HepG2 (cell line): Measurements from ENCODE around the gene CHKA. TPM values are rescaled to one million over a fixed set of nuclear protein-coding genes. Genes with fewer than 3 reads are reported as not detected.
A peak's percentile ranks its signal among the peaks of the same experiment; 100 is the strongest.

Source experiments
- AHDC1 ChIP-seq: sonication (generic); formaldehyde crosslinking; IDR thresholded peaks from 2 replicates; pipeline ENCODE4 v1.5.1; 2020; ENCODE audit warnings: mild to moderate bottlenecking, missing genetic modification reagents, borderline replicate concordance
- BRF2 ChIP-seq: sonication (generic); formaldehyde crosslinking; IDR thresholded peaks from 2 replicates; pipeline ENCODE4 v1.8.1; 2022; ENCODE audit warnings: mild to moderate bottlenecking, missing genetic modification reagents
- DMAP1 ChIP-seq: IDR thresholded peaks from 2 replicates; pipeline ENCODE4 v1.6.1; 2016
- FOSL1 ChIP-seq: sonication (generic); formaldehyde crosslinking; IDR thresholded peaks from 2 replicates; pipeline ENCODE4 v1.9.0; 2021; ENCODE audit warnings: missing genetic modification reagents, borderline replicate concordance
- GATAD2A ChIP-seq: IDR thresholded peaks from 2 replicates; pipeline ENCODE4 v1.6.1; 2016
- MYPOP ChIP-seq: sonication (generic); formaldehyde crosslinking; IDR thresholded peaks from 2 replicates; pipeline ENCODE4 v1.8.1; 2023; ENCODE audit warnings: mild to moderate bottlenecking, moderate library complexity, missing genetic modification reagents
- NR2F1 ChIP-seq, 2 experiments: fragments of 450-650 bp in 1 of 2; formaldehyde crosslinking in 1 of 2; IDR thresholded peaks; 2 replicates each; pipeline versions ENCODE4 v1.5.0 to v1.6.1; 2016 to 2020; ENCODE audit warnings: mild to moderate bottlenecking in 1 of 2, missing compliant biosample characterization in 1 of 2, missing genetic modification reagents in 1 of 2, moderate library complexity in 1 of 2
- NR2F2 ChIP-seq: IDR thresholded peaks from 2 replicates; pipeline ENCODE4 v1.6.1; 2012; ENCODE audit warnings: low read depth, inconsistent platforms, borderline replicate concordance
- PRMT3 ChIP-seq: sonication (generic); formaldehyde crosslinking; IDR thresholded peaks from 2 replicates; pipeline ENCODE4 v1.8.1; 2022; ENCODE audit warnings: low read depth, mild to moderate bottlenecking, moderate library complexity, missing genetic modification reagents, borderline replicate concordance
- RFX3 ChIP-seq: IDR thresholded peaks from 2 replicates; pipeline ENCODE4 v1.6.1; 2016; ENCODE audit warnings: missing biosample characterization, missing genetic modification reagents
- SALL2 ChIP-seq: sonication (generic); formaldehyde crosslinking; IDR thresholded peaks from 2 replicates; pipeline ENCODE4 v1.8.1; 2023; ENCODE audit warnings: mild to moderate bottlenecking, missing genetic modification reagents, inconsistent platforms
- SNAI1 ChIP-seq: sonication (generic); formaldehyde crosslinking; IDR thresholded peaks from 2 replicates; pipeline ENCODE4 v1.5.0; 2020; ENCODE audit warnings: mild to moderate bottlenecking, missing genetic modification reagents, borderline replicate concordance
- TOE1 ChIP-seq: sonication (generic); formaldehyde crosslinking; IDR thresholded peaks from 2 replicates; pipeline ENCODE4 v1.4.0; 2020; ENCODE audit warnings: mild to moderate bottlenecking, missing genetic modification reagents
- YEATS4 ChIP-seq: sonication (generic); formaldehyde crosslinking; IDR thresholded peaks from 2 replicates; pipeline ENCODE4 v1.4.0; 2020; ENCODE audit warnings: missing genetic modification reagents, borderline replicate concordance
- ZMAT5 ChIP-seq: sonication (generic); formaldehyde crosslinking; IDR thresholded peaks from 2 replicates; pipeline ENCODE4 v1.5.0; 2020; ENCODE audit warnings: mild to moderate bottlenecking, low read depth, missing genetic modification reagents, borderline replicate concordance
- ZNF18 ChIP-seq: sonication (generic); formaldehyde crosslinking; IDR thresholded peaks from 2 replicates; pipeline ENCODE4 v1.8.0; 2022; ENCODE audit warnings: mild to moderate bottlenecking, missing genetic modification reagents; ENCODE audit not compliant: insufficient replicate concordance
- ZNF234 ChIP-seq: sonication (generic); formaldehyde crosslinking; conservative IDR thresholded peaks from 2 replicates; pipeline ENCODE4 v1.5.1; 2020; ENCODE audit warnings: mild to moderate bottlenecking, missing genetic modification reagents
- ZNF614 ChIP-seq: IDR thresholded peaks from 2 replicates; pipeline ENCODE4 v1.6.1; 2018; ENCODE audit warnings: missing biosample characterization, missing genetic modification reagents, inconsistent platforms, borderline replicate concordance
- ZNF7 ChIP-seq: IDR thresholded peaks from 2 replicates; pipeline ENCODE4 v1.6.1; 2016; ENCODE audit warnings: missing biosample characterization, missing genetic modification reagents
- ZSCAN21 ChIP-seq: sonication (generic); formaldehyde crosslinking; IDR thresholded peaks from 2 replicates; pipeline ENCODE4 v1.8.0; 2022; ENCODE audit warnings: mild to moderate bottlenecking, missing genetic modification reagents, moderate library complexity, borderline replicate concordance
- ZSCAN25 ChIP-seq: sonication (generic); formaldehyde crosslinking; IDR thresholded peaks from 2 replicates; pipeline ENCODE4 v1.8.0; 2022; ENCODE audit warnings: mild to moderate bottlenecking, missing genetic modification reagents
- polyA plus RNA-seq, 8 experiments: library from polyadenylated mRNA; depleted of rRNA in 3 of 8; stranded (reverse) in 7 of 8; unstranded in 1 of 8; fragments of >200 nt; fragmentation: Illumina TruSeq in 4 of 8; extraction: Trizol in 4 of 8; gene quantifications; 2 replicates each; pipeline versions ENCODE4 v1.2.1 to v1.2.3, GENCODE V29; 2011 to 2016; ENCODE audit warnings: low read depth in 4 of 8, missing spikeins in 1 of 8, mixed read lengths in 1 of 8; ENCODE audit not compliant: insufficient read depth in 1 of 8
- total RNA-seq, 5 experiments: library from RNA; depleted of rRNA; stranded (reverse); fragments of >200 nt; fragmentation: Illumina TruSeq; extraction: Trizol; gene quantifications; 2 replicates each; pipeline ENCODE4 v1.2.3, GENCODE V29; 2016; ENCODE audit warnings: low read depth in 1 of 5

The CHKA gene
- total and polyA plus RNA-seq, 2 of the 13 experiments (the other 11 are each of a cell fraction or from before 2014, with no cell fraction given): 71.6 to 92.7 TPM

GRCh38 chr11:68138237-68138636, 17.0 kb upstream of the CHKA start (continued):
- TF ChIP-seq DMAP1 (CRISPR knock-in tag): 0 out of 2 replicates have a peak, but pooled peaks have one; percentile 14
- no peak for TF ChIP-seq RFX3 (CRISPR knock-in tag)
- TF ChIP-seq FOSL1: no peak
- TF ChIP-seq ZMAT5 (CRISPR knock-in tag): no peak
- no peak for TF ChIP-seq NR2F1 (CRISPR knock-in tag; IDR thresholded peaks at IDR 0.05)
- TF ChIP-seq MYPOP (CRISPR knock-in tag): no peak
- TF ChIP-seq NR2F2: no peak
- TF ChIP-seq SALL2 (CRISPR knock-in tag): no peak
- TF ChIP-seq AHDC1: 0 out of 2 replicates have a peak, but pooled peaks have one; percentile 4
- no peak for TF ChIP-seq ZNF7 (CRISPR knock-in tag)
- no peak for TF ChIP-seq ZNF234 (CRISPR knock-in tag)
- TF ChIP-seq BRF2 (CRISPR knock-in tag): no peak
- peak; percentile 3; the same call in 1 of the 2 replicates for TF ChIP-seq GATAD2A (CRISPR knock-in tag)
- no peak for TF ChIP-seq ZNF18 (CRISPR knock-in tag)
- TF ChIP-seq YEATS4 (CRISPR knock-in tag): peak; percentile 24; the same call in 1 of the 2 replicates
- TF ChIP-seq ZNF614: no peak
- TF ChIP-seq PRMT3 (CRISPR knock-in tag): no peak
- no peak for TF ChIP-seq ZSCAN21 (CRISPR knock-in tag)
- TF ChIP-seq TOE1: no peak
- no peak for TF ChIP-seq SNAI1 (CRISPR knock-in tag)
- TF ChIP-seq ZSCAN25: 0 out of 2 replicates have a peak, but pooled peaks have one; percentile 0
